ENCODE results near the gene ANKRD33.

Gene ANKRD33

DNA sequence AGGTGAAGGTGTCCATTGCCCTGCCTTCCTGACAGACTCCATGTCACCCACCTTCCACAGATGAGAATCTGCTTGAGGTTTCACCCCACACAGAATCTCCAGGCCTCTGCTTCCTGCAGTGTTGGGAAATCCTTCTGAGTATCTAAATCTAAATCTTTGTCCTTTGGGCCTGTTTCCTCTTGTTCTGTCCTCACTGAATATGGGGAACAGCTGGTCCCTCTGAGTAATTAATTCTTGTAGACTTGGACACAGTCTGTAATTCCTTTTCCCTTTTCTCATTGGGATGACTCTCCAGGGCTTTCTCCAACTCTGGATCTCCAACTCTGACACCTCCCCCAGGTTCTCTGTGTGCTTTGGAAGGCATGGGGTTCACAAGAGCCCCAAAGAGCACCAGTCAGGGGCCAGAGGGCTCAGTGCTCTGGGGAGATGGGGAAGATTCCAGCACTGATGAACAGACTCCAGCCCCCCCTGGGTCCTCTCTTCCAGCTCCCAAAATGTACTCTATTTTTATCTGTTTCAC lies 17.1 kb downstream of the ANKRD33 start:
- DNase-seq (ENCODE audit: insufficient read length, low spot score) (no peak), FAIRE-seq (no peak)
- TF ChIP-seq, protein P1, sequence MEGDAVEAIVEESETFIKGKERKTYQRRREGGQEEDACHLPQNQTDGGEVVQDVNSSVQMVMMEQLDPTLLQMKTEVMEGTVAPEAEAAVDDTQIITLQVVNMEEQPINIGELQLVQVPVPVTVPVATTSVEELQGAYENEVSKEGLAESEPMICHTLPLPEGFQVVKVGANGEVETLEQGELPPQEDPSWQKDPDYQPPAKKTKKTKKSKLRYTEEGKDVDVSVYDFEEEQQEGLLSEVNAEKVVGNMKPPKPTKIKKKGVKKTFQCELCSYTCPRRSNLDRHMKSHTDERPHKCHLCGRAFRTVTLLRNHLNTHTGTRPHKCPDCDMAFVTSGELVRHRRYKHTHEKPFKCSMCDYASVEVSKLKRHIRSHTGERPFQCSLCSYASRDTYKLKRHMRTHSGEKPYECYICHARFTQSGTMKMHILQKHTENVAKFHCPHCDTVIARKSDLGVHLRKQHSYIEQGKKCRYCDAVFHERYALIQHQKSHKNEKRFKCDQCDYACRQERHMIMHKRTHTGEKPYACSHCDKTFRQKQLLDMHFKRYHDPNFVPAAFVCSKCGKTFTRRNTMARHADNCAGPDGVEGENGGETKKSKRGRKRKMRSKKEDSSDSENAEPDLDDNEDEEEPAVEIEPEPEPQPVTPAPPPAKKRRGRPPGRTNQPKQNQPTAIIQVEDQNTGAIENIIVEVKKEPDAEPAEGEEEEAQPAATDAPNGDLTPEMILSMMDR (IDR thresholded peaks at IDR 0.05; ENCODE audit: insufficient read depth, missing control alignments): no peak

DNA sequence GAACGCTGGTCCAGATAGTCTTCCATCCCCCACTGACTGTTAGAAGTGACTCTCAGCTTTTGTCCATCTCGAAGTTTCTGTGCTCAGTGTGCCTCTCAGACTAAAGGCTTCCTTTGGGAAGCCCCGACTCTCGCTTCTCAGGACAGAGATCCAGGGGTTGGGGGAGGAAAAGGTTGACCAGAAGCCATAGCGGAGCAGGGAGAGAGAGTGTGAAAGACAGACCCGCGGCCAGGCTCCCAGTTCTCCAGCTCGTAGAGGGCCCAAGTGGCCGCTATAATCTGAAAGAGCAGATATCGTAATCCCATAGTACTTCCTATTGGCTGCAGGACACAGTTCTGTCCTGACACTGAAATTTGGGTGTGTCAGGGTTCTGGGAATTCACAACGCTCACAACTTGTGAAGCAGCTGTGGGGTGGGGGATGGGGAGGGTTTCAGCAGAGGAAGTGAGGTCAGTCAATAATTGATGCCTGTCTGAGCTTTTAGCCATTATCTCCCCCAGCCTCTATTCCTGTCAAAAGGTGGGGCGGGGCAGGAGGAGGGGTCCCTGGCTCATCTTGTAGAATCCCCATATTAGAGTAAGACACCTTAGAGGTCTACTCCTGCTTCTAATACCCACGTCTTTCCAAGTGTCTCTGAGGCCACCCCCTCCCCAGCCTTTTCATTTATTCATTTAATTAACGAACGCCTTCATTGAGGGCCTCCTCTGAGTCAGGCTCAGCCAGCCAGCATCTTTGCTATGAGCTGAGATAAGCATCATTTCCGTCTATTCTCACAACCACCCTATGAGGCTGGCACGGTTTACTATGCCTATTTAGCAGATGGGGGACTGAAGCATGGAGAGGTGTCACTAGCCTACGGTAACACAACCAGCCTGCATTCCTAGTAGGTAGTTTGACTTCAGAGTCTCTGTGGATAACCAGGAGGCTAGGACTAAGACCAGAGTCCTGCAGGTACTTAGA lies 17.8 kb downstream of the ANKRD33 start:
- FAIRE-seq (no peak), DNase-seq (ENCODE audit: insufficient read length, low spot score) (no peak)
- TF ChIP-seq, protein P1 (IDR thresholded peaks at IDR 0.05; ENCODE audit: insufficient read depth, missing control alignments): no peak

DNA sequence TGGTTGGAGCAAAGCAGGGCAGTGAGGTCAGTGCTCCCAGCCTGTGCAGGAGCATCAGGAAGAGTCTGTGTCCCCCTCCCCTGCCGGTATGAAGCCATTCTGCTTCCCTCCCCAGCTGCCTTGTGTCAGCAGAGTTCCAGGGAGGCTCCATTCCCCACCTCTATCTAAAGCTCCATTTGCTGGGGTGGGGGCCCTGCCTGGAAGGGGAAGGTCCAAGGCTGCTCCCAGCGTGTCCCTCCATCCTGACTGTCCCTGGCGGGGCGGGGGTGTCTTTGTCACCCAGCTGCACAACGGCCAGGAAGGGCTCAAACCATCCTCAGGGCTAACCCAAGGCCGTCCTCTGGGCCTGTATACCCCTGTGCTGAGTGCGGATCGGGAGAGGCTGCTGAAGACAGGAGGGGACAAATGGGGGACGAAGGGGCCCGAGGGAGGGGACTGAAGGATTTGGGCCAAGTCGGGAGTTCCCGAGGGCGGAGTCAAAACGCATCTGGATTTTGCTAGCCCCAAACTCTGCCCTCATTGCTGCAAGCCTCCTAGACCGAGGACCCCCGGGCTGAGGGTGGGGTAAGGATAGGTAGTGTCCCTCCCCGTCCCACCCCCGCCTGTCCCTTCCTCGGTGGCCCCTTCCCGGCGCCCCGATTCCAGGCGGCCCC lies 18.7 kb downstream of the ANKRD33 start:
- TF ChIP-seq, protein P1 (IDR thresholded peaks at IDR 0.05; ENCODE audit: insufficient read depth, missing control alignments): no peak
- DNase-seq (ENCODE audit: insufficient read length, low spot score): no peak
- FAIRE-seq: no peak

DNA sequence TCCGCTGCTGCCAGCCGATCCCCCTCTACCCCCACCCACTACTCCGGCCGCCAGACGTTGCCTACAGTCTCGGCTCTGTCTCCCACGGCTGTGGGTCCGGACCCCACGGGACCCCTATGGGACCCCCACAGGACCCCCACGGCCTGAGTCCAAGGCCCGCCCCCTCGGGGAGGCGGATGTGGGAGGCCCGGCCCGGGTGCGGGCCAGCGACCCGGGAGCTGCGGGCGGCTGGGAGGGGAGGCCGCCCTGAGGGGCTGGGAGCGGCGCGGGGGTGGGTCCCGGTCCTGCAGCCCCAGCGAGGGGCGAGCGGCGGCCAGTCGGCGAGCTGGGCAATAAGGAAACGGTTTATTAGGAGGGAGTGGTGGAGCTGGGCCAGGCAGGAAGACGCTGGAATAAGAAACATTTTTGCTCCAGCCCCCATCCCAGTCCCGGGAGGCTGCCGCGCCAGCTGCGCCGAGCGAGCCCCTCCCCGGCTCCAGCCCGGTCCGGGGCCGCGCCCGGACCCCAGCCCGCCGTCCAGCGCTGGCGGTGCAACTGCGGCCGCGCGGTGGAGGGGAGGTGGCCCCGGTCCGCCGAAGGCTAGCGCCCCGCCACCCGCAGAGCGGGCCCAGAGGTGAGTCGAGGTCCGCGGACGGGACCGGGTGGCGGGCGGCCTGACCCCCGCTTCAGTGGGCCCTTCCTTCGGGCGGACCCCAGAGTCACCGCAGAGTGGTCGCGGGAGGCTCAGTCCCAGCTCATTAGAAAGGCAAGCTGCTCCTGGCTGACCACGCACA lies 19.4 kb downstream of the ANKRD33 start, which contains the start of gene ACVRL1:
Gene ACVRL1, plus strand, starts transcription at position 422 of the 773 bp plus-strand sequence. CDS start 4,971 bp downstream, outside the sequence.
- DNase-seq (ENCODE audit: insufficient read length, low spot score): no peak
- TF ChIP-seq, protein P1 (IDR thresholded peaks at IDR 0.05; ENCODE audit: insufficient read depth, missing control alignments): no peak
- FAIRE-seq: no peak

DNA sequence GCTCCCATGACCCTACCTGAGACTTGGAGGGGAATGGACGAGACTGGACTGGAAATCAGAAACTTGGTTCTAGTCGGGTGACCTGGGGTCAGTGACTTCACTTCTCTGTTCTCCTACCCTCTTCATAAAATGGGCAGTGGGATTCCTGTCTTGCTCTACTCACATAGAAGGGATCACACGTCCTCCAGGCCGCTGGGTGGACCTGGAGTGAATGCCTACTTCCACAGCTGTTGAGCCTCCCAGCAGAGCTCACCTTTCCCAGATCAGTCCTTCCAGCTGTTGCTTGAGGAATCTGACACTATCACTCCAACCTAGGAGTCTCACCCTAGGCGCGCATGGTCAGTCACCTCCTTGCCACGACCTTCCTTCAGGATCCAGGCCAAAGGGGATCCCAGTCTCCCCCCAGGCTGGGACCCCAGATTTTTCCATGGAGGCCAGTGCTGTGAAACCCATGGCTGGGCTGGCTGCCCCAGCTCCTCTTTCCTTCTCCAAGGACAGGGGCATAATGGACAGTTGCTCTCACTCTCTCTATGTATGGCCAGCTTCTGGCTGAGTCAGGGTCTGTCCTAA lies 20.0 kb downstream of the ANKRD33 start:
- no peak for FAIRE-seq
- TF ChIP-seq, protein P1 (IDR thresholded peaks at IDR 0.05; ENCODE audit: insufficient read depth, missing control alignments): no peak
- no peak for DNase-seq (ENCODE audit: insufficient read length, low spot score)

DNA sequence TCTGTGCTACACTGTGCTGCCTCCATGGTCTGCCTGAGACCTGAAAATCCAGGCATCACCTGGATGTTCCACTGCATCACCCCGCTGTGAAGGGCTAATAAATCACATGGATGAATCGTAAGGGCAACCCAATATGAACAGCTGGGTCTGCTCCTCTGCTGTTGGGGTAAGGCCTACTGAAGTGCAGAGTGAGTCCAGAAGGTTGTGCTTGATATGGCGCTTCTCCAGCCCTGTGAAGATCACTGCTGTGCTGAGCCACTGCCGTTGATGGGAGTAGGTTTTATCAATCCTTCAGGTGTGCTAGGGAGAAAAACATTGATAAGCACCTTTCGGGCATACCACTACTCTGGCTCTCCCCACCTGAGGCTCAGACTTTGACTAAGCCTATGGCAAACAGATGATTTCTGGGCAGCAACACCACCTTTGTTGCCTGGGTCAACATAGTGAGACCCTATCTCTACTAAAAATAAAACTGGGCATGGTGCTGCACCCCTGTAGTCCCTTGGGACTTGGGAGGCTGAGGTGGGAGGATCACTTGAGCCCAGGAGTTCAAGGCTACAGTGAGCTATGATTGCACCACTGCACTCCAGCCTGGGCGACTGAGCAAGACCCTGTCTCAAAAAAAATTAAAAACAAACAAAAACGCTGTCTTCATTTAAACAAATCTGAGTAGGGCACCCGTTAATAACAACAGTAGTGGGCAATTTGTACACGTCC lies 21.1 kb downstream of the ANKRD33 start:
- no peak for DNase-seq (ENCODE audit: insufficient read length, low spot score)
- FAIRE-seq: no peak
- TF ChIP-seq, protein P1 (IDR thresholded peaks at IDR 0.05; ENCODE audit: insufficient read depth, missing control alignments): no peak

All from D721Med (cell line).